Ishikawa (cell line): Measurements from ENCODE around the gene ZNF646.

ENCODE experiments used
- CEBPB ChIP-seq: IDR thresholded peaks from 2 replicates; pipeline ENCODE4 v1.6.1; 2012
- CREB1 ChIP-seq: IDR thresholded peaks from 2 replicates; pipeline ENCODE4 v1.6.1; 2012; ENCODE audit warnings: low read depth
- EGR1 ChIP-seq: IDR thresholded peaks from 2 replicates; pipeline ENCODE4 v1.6.1; 2012
- EP300 ChIP-seq: IDR thresholded peaks from 2 replicates; pipeline ENCODE4 v1.6.1; 2012; ENCODE audit warnings: borderline replicate concordance
- FOXM1 ChIP-seq: IDR thresholded peaks from 2 replicates; pipeline ENCODE4 v1.6.1; 2012; ENCODE audit warnings: low read depth, borderline replicate concordance
- NFIC ChIP-seq: IDR thresholded peaks from 2 replicates; pipeline ENCODE4 v1.6.1; 2012
- RAD21 ChIP-seq: IDR thresholded peaks from 2 replicates; pipeline ENCODE4 v1.6.1; 2012; ENCODE audit warnings: low read depth
- TAF1 ChIP-seq: IDR thresholded peaks from 2 replicates; pipeline ENCODE4 v1.6.1; 2012; ENCODE audit warnings: low read depth, mild to moderate bottlenecking
- TCF12 ChIP-seq: IDR thresholded peaks from 2 replicates; pipeline ENCODE4 v1.6.1; 2012; ENCODE audit warnings: low read depth
- TEAD4 ChIP-seq: IDR thresholded peaks from 2 replicates; pipeline ENCODE4 v1.6.1; 2012
- YY1 ChIP-seq: IDR thresholded peaks from 2 replicates; pipeline ENCODE4 v1.6.1; 2012; ENCODE audit warnings: low read depth
- ZBTB7A ChIP-seq: IDR thresholded peaks from 2 replicates; pipeline ENCODE4 v1.6.1; 2012; ENCODE audit warnings: low read depth
- TF ChIP-seq, protein P1 (sequence below): IDR thresholded peaks from 2 replicates; pipeline ENCODE4 v1.6.1; 2012; ENCODE audit warnings: low read depth, mild to moderate bottlenecking
- TF ChIP-seq, protein P2 (sequence below): IDR thresholded peaks from 2 replicates; pipeline ENCODE4 v1.6.1; 2012
- TF ChIP-seq, protein P3 (sequence below): IDR thresholded peaks from 2 replicates; pipeline ENCODE4 v1.6.1; 2012

The ZNF646 gene

DNA sequence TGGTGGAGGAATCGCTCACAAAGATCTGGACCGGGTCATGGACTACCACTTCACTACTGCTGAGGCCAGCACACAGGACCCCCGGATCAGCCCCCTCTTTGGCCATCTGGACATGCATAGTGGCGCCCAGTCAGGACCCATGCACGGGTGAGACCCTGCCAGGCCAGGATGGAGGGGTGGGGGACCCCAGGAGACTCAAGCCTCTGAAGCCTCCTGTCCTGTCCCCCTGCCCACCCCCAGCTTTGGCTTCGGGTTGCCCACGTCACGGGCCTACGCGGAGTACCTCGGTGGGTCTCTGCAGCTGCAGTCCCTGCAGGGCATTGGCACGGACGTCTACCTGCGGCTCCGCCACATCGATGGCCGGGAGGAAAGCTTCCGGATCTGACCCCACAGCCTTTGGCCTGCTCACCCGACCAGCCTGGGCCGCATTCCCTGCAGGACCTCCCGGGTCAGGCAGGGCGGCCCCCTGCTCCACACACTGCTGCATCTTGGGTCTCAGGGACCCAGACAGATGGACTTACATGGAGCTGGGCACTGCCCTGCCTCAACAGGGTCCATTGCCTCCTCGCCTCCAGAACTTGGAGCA, 37.8 kb downstream of the ZNF646 start:
- TF ChIP-seq, protein P1, sequence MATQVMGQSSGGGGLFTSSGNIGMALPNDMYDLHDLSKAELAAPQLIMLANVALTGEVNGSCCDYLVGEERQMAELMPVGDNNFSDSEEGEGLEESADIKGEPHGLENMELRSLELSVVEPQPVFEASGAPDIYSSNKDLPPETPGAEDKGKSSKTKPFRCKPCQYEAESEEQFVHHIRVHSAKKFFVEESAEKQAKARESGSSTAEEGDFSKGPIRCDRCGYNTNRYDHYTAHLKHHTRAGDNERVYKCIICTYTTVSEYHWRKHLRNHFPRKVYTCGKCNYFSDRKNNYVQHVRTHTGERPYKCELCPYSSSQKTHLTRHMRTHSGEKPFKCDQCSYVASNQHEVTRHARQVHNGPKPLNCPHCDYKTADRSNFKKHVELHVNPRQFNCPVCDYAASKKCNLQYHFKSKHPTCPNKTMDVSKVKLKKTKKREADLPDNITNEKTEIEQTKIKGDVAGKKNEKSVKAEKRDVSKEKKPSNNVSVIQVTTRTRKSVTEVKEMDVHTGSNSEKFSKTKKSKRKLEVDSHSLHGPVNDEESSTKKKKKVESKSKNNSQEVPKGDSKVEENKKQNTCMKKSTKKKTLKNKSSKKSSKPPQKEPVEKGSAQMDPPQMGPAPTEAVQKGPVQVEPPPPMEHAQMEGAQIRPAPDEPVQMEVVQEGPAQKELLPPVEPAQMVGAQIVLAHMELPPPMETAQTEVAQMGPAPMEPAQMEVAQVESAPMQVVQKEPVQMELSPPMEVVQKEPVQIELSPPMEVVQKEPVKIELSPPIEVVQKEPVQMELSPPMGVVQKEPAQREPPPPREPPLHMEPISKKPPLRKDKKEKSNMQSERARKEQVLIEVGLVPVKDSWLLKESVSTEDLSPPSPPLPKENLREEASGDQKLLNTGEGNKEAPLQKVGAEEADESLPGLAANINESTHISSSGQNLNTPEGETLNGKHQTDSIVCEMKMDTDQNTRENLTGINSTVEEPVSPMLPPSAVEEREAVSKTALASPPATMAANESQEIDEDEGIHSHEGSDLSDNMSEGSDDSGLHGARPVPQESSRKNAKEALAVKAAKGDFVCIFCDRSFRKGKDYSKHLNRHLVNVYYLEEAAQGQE, result no peak
- TF ChIP-seq NFIC (no peak), EP300 (no peak), TCF12 (no peak), CEBPB (no peak), FOXM1 (no peak), YY1 (no peak), RAD21 (no peak), CREB1 (no peak), TEAD4 (no peak), ZBTB7A (no peak), TAF1 (no peak), EGR1 (no peak)
- TF ChIP-seq, protein P2, sequence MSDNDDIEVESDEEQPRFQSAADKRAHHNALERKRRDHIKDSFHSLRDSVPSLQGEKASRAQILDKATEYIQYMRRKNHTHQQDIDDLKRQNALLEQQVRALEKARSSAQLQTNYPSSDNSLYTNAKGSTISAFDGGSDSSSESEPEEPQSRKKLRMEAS, result no peak
- TF ChIP-seq, protein P3, sequence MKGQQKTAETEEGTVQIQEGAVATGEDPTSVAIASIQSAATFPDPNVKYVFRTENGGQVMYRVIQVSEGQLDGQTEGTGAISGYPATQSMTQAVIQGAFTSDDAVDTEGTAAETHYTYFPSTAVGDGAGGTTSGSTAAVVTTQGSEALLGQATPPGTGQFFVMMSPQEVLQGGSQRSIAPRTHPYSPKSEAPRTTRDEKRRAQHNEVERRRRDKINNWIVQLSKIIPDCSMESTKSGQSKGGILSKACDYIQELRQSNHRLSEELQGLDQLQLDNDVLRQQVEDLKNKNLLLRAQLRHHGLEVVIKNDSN, result no peak

- TF ChIP-seq, protein P1, result no peak
- TF ChIP-seq TCF12, result no peak
- no peak for TF ChIP-seq FOXM1
- TF ChIP-seq EGR1, result no peak
- no peak for TF ChIP-seq NFIC
- TF ChIP-seq YY1, result no peak
- TF ChIP-seq, protein P3, result no peak
- no peak for TF ChIP-seq CEBPB
- TF ChIP-seq, protein P2, result no peak
- no peak for TF ChIP-seq RAD21
- no peak for TF ChIP-seq ZBTB7A
- TF ChIP-seq TEAD4, result no peak
- TF ChIP-seq CREB1, result no peak
- no peak for TF ChIP-seq TAF1
- TF ChIP-seq EP300, result no peak
Measured at GRCh38 chr16:31112711-31113110, 38.5 kb downstream of the ZNF646 start.

DNA sequence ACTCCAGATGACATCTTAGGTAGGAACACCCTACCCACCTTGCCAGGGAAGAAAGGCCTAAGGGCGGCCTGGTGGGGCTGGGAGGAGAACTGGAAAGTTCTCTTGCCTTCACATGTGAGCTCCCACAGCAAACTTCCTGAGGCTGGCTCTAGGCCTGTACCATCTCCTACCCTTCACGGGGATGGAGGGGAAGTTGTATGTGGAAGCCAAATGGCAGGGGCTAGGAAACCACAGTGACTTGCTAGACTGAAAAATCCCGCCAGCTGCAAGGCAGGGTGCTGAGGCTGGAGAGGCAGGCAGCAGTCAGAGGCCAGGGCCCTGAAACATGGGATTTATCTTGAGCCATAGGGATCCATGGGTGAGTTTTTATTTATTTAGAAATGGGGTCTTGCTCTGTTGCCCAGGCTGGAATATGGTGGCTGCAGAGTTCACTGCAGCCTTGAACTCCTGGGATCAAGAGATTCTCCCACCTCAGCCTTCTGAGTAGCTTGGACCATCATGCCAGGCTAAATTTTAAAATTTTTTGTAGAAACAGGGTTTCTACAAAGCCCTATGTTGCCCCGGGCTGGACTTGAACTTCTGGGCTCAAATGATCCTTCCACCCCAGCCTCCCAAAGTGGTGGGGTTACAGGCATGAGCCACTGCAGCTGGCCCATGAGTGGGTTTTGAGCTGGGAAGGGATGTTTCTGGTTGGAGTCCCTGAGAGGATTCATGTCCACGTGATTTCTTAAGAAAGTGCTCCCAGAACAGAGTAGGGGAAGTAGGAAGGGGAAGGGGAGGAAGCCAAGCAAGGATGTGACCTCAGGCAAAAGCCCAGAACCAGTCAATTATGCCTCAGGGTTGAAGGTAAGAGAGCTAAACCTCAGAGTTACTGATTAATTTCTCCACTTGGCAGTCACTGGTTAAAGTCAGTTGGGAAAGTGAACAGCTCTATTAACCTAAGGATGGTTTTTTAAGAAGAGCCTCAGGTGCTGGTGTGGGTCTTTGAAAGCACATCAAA, 39.2 kb downstream of the ZNF646 start:
- TF ChIP-seq TAF1, result no peak
- TF ChIP-seq, protein P2, result no peak
- TF ChIP-seq EGR1, result no peak
- no peak for TF ChIP-seq CEBPB
- TF ChIP-seq, protein P1, result no peak
- no peak for TF ChIP-seq CREB1
- TF ChIP-seq, protein P3, result no peak
- no peak for TF ChIP-seq TCF12
- TF ChIP-seq NFIC, result no peak
- TF ChIP-seq ZBTB7A, result no peak
- TF ChIP-seq FOXM1, result no peak
- no peak for TF ChIP-seq EP300
- TF ChIP-seq YY1, result no peak
- TF ChIP-seq RAD21, result no peak
- no peak for TF ChIP-seq TEAD4
